Tibial artery (tissue), 4 donors: ENCODE results near the gene CAPN14.

Source experiments
- DNase-seq, 2 donors: peaks; one replicate each; pipeline ENCODE4 v3.0.0-alpha.2; 2019
- H3K27ac ChIP-seq, 2 donors: fragments of 200-600 bp; sonication (generic) in 1 of 2; 1 replicate in 1 of 2; 2 replicates in 1 of 2; pipeline ENCODE4 v1.5.1; 2018 to 2019; ENCODE audit warnings: mild to moderate bottlenecking in 1 of 2
- H3K27me3 ChIP-seq, 2 donors: fragments of 200-600 bp; sonication (generic) in 1 of 2; one replicate each; pipeline versions ENCODE4 v1.5.1 to v1.6.0; 2016 to 2019
- H3K36me3 ChIP-seq, 3 donors: fragments of 200-600 bp; sonication (generic) in 2 of 3; one replicate each; pipeline ENCODE4 v1.5.1; 2016 to 2019; ENCODE audit warnings: mild to moderate bottlenecking in 2 of 3
- H3K4me1 ChIP-seq, 4 donors: fragments of 200-600 bp; sonication (generic) in 2 of 4; 1 replicate in 3 of 4; 2 replicates in 1 of 4; pipeline ENCODE4 v1.5.1; 2016 to 2019
- H3K4me3 ChIP-seq, 2 donors: fragments of 200-600 bp; sonication (generic) in 1 of 2; 1 replicate in 1 of 2; 2 replicates in 1 of 2; pipeline ENCODE4 v1.5.1; 2018 to 2019; ENCODE audit warnings: mild to moderate bottlenecking in 2 of 2
- H3K9me3 ChIP-seq, 3 donors: fragments of 200-600 bp; sonication (generic) in 1 of 3; one replicate each; pipeline ENCODE4 v1.5.1; 2016 to 2019
- CTCF ChIP-seq, 2 experiments: fragments of 200-600 bp in 1 of 2; fragments of 450-650 bp in 1 of 2; IDR thresholded peaks; one replicate each; pipeline ENCODE4 v1.5.1; 2017 to 2019; ENCODE audit warnings: antibody characterized with exemption in 2 of 2, mild to moderate bottlenecking in 1 of 2, moderate library complexity in 1 of 2
- intact Hi-C: fragments of 100-400 bp; cut with DNase I; formaldehyde crosslinking; loops from one replicate; pipeline ENCODE4 v1.15.0; 2023; ENCODE audit warnings: low total_unique reads

Gene CAPN14

GRCh38 chr2:31259075-31259474 lies 41.8 kb upstream of the CAPN14 start:
- no peak overlapping the region for H3K27ac ChIP-seq
- H3K4me1 ChIP-seq = peaks cover 0 to 4% (median 0%) of the 10 kb centered on the region in 4 donors
- peaks cover 5 to 42% (median 30%) of the 10 kb centered on the region in 3 donors for H3K36me3 ChIP-seq
- H3K4me3 ChIP-seq = no peak overlapping the region
- no peaks in the 10 kb centered on the region for H3K9me3 ChIP-seq
- intact Hi-C loops = no loop called here
- no peak for TF ChIP-seq CTCF (IDR thresholded peaks at IDR 0.05)
- H3K27me3 ChIP-seq = no peaks in the 10 kb centered on the region
- no peak for DNase-seq

- TF ChIP-seq CTCF (IDR thresholded peaks at IDR 0.05) = no peak
- DNase-seq = no peak
- Histone ChIP-seq H3K4me3 (no peak overlapping the region), H3K27ac (no peak overlapping the region), H3K36me3 (peaks cover 5 to 42% (median 30%) of the 10 kb centered on the region in 3 donors), H3K27me3 (no peaks in the 10 kb centered on the region), H3K4me1 (peaks cover 0 to 4% (median 0%) of the 10 kb centered on the region in 4 donors), H3K9me3 (no peaks in the 10 kb centered on the region)
- intact Hi-C loops = no loop called here
Measured at GRCh38 chr2:31258351-31258750, 41.0 kb upstream of the CAPN14 start.

- H3K36me3 ChIP-seq = peaks cover under 1 to 41% (median 24%) of the 10 kb centered on the region in 3 donors
- no peak overlapping the region for H3K4me3 ChIP-seq
- no peaks in the 10 kb centered on the region for H3K27me3 ChIP-seq
- TF ChIP-seq CTCF (IDR thresholded peaks at IDR 0.05) = no peak
- intact Hi-C loops = no loop called here
- no peak for DNase-seq
- no peak overlapping the region for H3K27ac ChIP-seq
- H3K4me1 ChIP-seq = peaks cover 0 to 4% (median 0%) of the 10 kb centered on the region in 4 donors
- H3K9me3 ChIP-seq = no peaks in the 10 kb centered on the region
Measured at GRCh38 chr2:31256611-31257382, 39.5 kb upstream of the CAPN14 start.

- H3K9me3 ChIP-seq = no peaks in the 10 kb centered on the region
- peaks cover 0 to 4% (median 0%) of the 10 kb centered on the region in 4 donors for H3K4me1 ChIP-seq
- no peak for DNase-seq
- H3K36me3 ChIP-seq = peaks cover 0 to 37% (median 17%) of the 10 kb centered on the region in 3 donors
- H3K27me3 ChIP-seq = no peaks in the 10 kb centered on the region
- intact Hi-C loops = no loop called here
- no peak overlapping the region for H3K4me3 ChIP-seq
- TF ChIP-seq CTCF (IDR thresholded peaks at IDR 0.05) = no peak
- no peak overlapping the region for H3K27ac ChIP-seq
Measured at GRCh38 chr2:31255911-31256571, 38.7 kb upstream of the CAPN14 start.

GRCh38 chr2:31254237-31255203 lies 37.2 kb upstream of the CAPN14 start:
- Histone ChIP-seq H3K27ac (no peak overlapping the region), H3K4me1 (peaks cover 0 to 4% (median 0%) of the 10 kb centered on the region in 4 donors), H3K36me3 (peaks cover under 1 to 45% (median 21%) of the 10 kb centered on the region in 3 donors), H3K4me3 (no peak overlapping the region), H3K27me3 (no peaks in the 10 kb centered on the region), H3K9me3 (no peaks in the 10 kb centered on the region)
- intact Hi-C loops = no loop called here
- no peak for TF ChIP-seq CTCF (IDR thresholded peaks at IDR 0.05)
- no peak for DNase-seq
